Measurements from ENCODE around the gene MNAT1.
"Not testable (repeated sequence)": the region's sequence is repeated elsewhere in the genome, so short reads cannot be mapped to it uniquely, and the experiment has no call there.

MNAT1 gene

DNA sequence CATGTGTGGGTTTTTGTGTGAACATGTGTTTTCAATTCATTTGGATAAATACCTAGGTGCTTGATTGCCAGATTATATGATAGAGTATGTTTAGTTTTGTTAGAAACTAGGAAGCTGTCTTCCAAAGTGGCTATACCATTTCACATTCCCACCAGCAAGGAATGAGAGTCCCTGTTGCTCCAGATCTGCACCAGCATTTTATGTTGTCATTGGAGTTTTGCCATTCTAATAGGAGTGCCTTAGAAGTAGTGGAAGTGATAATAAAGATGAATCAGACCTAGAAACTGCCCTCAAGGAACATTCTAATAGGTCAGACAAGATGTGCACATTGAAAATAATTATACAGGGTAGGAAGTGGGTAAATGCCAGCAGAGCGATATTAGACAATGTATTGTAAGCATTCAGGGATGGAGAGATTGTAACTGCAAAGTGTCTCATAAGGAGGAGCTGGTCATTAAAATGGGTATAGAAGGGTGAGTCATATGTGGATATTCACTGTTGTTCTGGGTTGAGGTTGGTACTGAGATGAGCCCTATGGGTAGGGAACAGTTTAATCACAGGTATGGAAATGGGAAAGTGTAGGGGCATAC is 71.4 kb downstream of the MNAT1 start:
- H3K27ac Mint-ChIP-seq = no peak overlapping the region
- no peaks in the 10 kb centered on the region for H3K4me1 Mint-ChIP-seq (ENCODE audit: low read depth)
- H3K9me3 Mint-ChIP-seq = no peaks in the 10 kb centered on the region
- peaks cover 21% of the 10 kb centered on the region for H3K36me3 Mint-ChIP-seq (ENCODE audit: low read depth)
- H3K4me3 Mint-ChIP-seq = no peak overlapping the region
- H3K27me3 Mint-ChIP-seq (ENCODE audit: low read depth) = no peaks in the 10 kb centered on the region

DNA sequence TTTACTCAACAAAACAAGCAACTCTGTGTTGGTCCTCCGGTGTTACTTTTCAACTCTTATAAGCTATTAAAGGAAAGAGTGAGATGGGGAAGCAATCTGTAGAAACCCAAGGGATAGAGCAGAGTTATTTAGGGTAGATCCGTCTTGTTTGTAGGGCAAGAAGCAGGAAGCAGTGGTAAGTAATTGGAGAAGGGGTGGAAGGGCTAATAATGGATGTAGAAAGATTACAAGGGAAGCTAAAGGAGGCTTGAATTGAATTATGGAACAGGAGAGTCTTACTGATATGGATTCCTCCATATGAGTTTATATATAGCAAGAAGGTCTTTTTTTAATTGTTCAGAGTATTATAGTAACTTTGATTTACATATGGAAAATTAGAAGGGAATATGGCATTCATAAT is 72.7 kb downstream of the MNAT1 start:
- peaks cover 20% of the 10 kb centered on the region for H3K36me3 Mint-ChIP-seq (ENCODE audit: low read depth)
- no peak overlapping the region for H3K27ac Mint-ChIP-seq
- no peaks in the 10 kb centered on the region for H3K4me1 Mint-ChIP-seq (ENCODE audit: low read depth)
- no peaks in the 10 kb centered on the region for H3K9me3 Mint-ChIP-seq
- no peaks in the 10 kb centered on the region for H3K27me3 Mint-ChIP-seq (ENCODE audit: low read depth)
- no peak overlapping the region for H3K4me3 Mint-ChIP-seq

DNA sequence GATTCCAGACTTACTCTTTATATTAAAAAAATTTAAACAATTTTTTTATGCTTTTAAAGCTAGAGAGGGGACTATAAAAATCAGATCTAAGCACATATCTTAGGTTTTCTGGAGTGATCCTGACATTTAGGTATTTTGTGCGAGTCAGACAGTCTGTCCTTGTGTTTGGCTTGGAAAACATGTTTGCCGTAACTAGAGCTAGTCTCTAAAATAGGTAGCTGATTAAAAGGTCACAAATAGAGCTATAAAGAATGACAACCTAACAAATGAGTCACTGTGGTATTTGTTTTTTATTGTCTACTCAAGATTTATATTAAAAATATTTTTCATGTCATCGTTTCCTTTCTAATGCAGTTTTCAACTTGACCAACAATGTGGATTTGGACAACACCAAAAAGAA is 73.4 kb downstream of the MNAT1 start:
- H3K27me3 Mint-ChIP-seq (ENCODE audit: low read depth) = no peaks in the 10 kb centered on the region

DNA sequence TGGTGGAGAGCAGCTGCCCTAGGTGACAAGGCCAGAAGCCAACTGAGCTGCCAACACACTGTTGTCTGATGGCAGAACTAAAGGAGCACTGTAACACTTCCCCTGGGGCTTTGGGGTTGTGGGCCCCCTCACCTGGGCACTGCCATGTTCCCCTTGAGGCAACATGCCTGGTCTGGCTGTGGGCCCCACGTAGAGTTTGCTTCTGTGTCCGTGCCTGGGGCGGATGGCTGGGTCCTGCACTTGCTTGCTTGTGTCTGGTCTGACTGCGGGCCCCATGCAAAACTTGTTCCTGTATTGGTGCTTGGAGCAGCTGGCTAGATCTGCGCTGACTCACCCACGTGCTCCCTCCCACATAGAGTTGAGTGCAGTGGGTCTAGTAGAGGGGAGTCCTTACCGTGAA is 78.4 kb downstream of the MNAT1 start:
- Mint-ChIP-seq H3K27ac (no peak overlapping the region), H3K9me3 (no peaks in the 10 kb centered on the region), H3K27me3 (ENCODE audit: low read depth) (no peaks in the 10 kb centered on the region), H3K4me1 (ENCODE audit: low read depth) (peaks cover 3% of the 10 kb centered on the region), H3K36me3 (ENCODE audit: low read depth) (peaks cover 26% of the 10 kb centered on the region), H3K4me3 (no peak overlapping the region)

More for the DNA sequence above, 73.4 kb downstream of the MNAT1 start:
- no peak overlapping the region for H3K4me3 Mint-ChIP-seq
- no peak overlapping the region for H3K27ac Mint-ChIP-seq
- no peaks in the 10 kb centered on the region for H3K9me3 Mint-ChIP-seq
- H3K36me3 Mint-ChIP-seq (ENCODE audit: low read depth) = peaks cover 24% of the 10 kb centered on the region
- H3K4me1 Mint-ChIP-seq (ENCODE audit: low read depth) = no peaks in the 10 kb centered on the region

DNA sequence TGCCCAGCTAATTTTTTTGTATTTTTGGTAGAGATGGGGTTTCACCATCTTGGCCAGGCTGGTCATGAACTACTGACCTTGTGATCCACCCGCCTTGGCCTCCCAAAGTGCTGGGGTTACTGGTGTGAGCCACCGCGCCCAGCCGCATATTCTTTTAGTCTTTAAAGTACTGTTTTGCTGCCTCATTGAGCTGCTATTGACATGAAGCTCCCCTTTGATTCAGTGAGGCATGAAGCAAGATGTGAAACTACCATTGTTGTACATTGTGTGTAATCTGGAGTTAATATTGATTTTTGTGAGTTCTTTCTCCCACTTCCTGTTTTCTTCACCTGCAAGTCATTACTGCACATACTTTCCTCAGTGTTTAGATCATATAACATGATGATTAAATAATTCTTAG is 80.8 kb downstream of the MNAT1 start:
- Mint-ChIP-seq H3K4me3 (no peak overlapping the region), H3K27me3 (ENCODE audit: low read depth) (no peaks in the 10 kb centered on the region), H3K9me3 (no peaks in the 10 kb centered on the region), H3K4me1 (ENCODE audit: low read depth) (peaks cover 3% of the 10 kb centered on the region), H3K27ac (no peak overlapping the region), H3K36me3 (ENCODE audit: low read depth) (peaks cover 22% of the 10 kb centered on the region)

DNA sequence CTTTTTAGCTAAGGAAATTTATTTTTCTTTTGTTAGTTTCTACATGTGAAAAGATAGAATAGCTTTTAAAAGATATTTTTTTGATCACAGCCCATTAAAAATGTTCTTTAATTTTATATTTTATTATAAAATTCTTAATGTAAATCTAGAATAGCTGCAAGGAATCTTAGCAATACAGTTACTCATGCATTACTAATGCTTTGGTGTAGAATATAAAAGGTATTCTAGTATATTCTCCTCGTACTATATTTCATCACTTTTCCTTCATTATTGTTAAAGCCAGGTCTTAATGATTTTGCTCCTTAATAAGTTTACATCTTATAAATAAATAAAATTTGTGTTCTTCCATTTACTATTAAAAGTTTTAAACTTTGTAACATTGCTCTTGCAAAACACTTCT is 82.6 kb downstream of the MNAT1 start:
- no peak overlapping the region for H3K27ac Mint-ChIP-seq
- H3K9me3 Mint-ChIP-seq = no peaks in the 10 kb centered on the region
- H3K36me3 Mint-ChIP-seq (ENCODE audit: low read depth) = peaks cover 21% of the 10 kb centered on the region
- H3K27me3 Mint-ChIP-seq (ENCODE audit: low read depth) = no peaks in the 10 kb centered on the region
- no peak overlapping the region for H3K4me3 Mint-ChIP-seq
- peaks cover 3% of the 10 kb centered on the region for H3K4me1 Mint-ChIP-seq (ENCODE audit: low read depth)

DNA sequence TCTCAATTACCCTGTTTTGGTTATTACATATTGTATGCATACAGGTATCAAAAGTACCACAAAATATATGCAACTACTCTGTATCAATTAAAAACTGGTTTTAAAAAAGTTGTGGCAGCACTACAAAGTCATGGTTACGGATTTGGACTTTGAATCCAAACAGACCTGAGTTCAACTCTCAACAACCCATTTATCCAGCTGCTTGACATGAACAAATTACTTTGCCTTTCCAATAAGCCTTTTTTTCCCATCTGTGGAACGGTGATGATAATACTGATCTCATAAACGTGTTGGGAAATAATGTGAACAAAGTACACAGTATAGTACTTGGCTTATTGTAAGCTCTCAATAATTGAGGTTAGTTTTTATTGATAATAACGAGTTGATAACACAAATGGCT is 85.0 kb downstream of the MNAT1 start:
- peaks cover 7% of the 10 kb centered on the region for H3K36me3 Mint-ChIP-seq (ENCODE audit: low read depth)
- peaks cover 3% of the 10 kb centered on the region for H3K4me1 Mint-ChIP-seq (ENCODE audit: low read depth)
- H3K27me3 Mint-ChIP-seq (ENCODE audit: low read depth) = no peaks in the 10 kb centered on the region
- H3K4me3 Mint-ChIP-seq = no peak overlapping the region
- no peaks in the 10 kb centered on the region for H3K9me3 Mint-ChIP-seq
- no peak overlapping the region for H3K27ac Mint-ChIP-seq

DNA sequence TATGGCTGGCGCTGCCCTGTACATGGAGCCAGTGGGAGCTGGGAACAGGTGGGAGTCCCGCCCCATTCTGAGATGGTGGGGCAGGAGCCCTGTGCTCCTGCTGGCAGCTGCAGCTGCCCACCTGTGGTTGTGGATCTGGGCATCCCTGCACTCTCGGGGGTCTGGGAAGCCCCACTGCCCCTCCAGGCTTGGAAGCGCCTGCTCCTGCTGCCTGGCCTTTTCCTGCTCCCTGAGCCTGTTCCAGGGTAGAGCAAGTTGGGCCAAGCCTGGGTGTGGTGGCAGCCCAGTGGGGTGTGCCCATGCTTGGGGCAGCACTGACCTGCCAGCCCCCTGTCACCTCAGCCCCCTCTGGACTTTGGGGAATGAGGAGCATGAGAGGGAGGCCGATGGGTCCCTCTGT is 104.0 kb downstream of the MNAT1 start:
- Mint-ChIP-seq H3K27ac (no peak overlapping the region), H3K36me3 (ENCODE audit: low read depth) (peaks cover 15% of the 10 kb centered on the region), H3K9me3 (peaks cover 13% of the 10 kb centered on the region), H3K4me1 (ENCODE audit: low read depth) (peaks cover 5% of the 10 kb centered on the region), H3K4me3 (no peak overlapping the region), H3K27me3 (ENCODE audit: low read depth) (no peaks in the 10 kb centered on the region)

DNA sequence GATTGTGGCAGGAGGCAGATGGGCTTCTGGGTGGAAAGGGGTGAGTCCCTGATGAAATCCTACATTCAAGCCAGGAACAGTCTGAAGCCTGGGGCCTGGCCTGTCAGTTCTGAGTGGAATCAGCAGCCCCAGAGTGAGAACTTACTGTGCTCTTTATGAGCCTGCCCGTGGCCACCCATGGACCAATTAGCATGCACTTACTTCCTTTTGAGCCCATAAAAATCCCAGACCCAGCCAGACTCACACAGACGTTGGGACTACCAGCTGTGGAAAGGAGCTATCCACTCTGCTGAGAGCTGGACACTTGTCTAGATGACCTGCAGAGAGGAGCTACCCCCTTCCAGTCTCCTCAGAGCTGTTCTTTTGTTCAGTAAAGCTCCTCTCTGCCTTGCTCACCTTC is 104.5 kb downstream of the MNAT1 start:
- Mint-ChIP-seq H3K27me3 (ENCODE audit: low read depth) (no peaks in the 10 kb centered on the region), H3K27ac (no peak overlapping the region), H3K4me1 (ENCODE audit: low read depth) (peaks cover 5% of the 10 kb centered on the region), H3K36me3 (ENCODE audit: low read depth) (peaks cover 15% of the 10 kb centered on the region), H3K9me3 (peaks cover 13% of the 10 kb centered on the region), H3K4me3 (no peak overlapping the region)

DNA sequence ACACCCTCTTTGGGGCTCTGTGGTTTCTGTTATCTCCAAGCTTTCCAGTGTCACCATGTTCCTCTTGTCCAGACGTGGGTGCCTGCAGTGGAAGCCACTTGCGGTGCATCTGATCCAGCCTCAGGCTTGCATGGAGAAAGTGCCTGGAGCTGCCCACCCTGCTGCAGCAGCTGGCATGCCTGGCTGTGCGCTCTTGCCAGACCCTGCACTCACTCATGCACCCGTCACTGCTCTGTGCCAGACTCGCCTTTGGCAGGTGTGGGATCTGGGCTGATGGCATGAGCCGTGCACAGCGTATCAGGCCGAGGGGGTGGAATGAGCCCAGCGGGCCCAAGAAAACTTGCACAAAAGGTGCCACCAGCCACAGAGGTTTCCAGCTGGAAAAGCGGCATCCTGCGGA is 105.1 kb downstream of the MNAT1 start:
- no peak overlapping the region for H3K4me3 Mint-ChIP-seq
- peaks cover 15% of the 10 kb centered on the region for H3K36me3 Mint-ChIP-seq (ENCODE audit: low read depth)
- no peak overlapping the region for H3K27ac Mint-ChIP-seq
- no peaks in the 10 kb centered on the region for H3K27me3 Mint-ChIP-seq (ENCODE audit: low read depth)
- peaks cover 5% of the 10 kb centered on the region for H3K4me1 Mint-ChIP-seq (ENCODE audit: low read depth)
- H3K9me3 Mint-ChIP-seq = peaks cover 13% of the 10 kb centered on the region

DNA sequence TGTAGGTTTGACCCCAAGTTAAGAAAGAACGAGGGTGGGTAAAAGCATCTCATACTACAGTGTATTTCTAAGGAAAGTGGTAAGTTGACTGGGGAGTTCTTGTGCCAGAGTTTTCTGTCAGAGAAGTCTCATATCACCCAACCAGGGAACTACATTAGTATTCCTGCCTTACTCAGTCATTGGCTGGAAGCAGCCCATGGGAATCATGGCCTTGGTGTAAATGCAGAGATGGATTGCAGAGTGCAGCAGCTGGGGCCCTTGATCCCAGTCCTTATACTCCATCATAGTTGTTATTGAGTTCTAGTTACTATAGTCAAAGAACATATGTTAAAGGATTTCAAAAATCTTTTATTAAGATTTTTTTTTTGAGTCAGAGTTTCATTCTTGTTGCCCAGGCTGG is 105.8 kb downstream of the MNAT1 start:
- H3K4me1 Mint-ChIP-seq (ENCODE audit: low read depth) = peaks cover 5% of the 10 kb centered on the region
- H3K4me3 Mint-ChIP-seq = no peak overlapping the region
- H3K36me3 Mint-ChIP-seq (ENCODE audit: low read depth) = peaks cover 11% of the 10 kb centered on the region
- H3K27ac Mint-ChIP-seq = no peak overlapping the region
- H3K27me3 Mint-ChIP-seq (ENCODE audit: low read depth) = no peaks in the 10 kb centered on the region
- peaks cover 8% of the 10 kb centered on the region for H3K9me3 Mint-ChIP-seq

DNA sequence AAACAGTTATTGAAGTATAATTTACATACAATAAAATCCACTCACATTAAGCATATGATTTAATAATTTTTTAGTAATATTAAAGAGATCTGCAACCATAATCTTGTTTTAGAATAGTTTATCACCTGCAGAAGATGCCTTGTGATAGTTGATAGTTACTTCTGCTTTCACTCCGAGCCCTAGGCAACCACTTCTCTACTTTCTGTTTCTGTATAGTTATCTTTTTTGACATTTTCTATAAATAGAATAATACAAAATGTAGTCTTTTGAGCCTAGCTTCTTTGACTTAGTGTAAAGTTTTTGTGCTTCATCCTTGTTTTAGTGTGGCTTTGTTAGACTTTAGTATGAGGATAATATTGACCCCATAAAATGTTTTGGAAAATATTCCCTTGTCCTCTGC is 111.0 kb downstream of the MNAT1 start:
- Mint-ChIP-seq H3K4me1 (ENCODE audit: low read depth) (peaks cover 8% of the 10 kb centered on the region), H3K27me3 (ENCODE audit: low read depth) (no peaks in the 10 kb centered on the region), H3K36me3 (ENCODE audit: low read depth) (peaks cover 22% of the 10 kb centered on the region), H3K9me3 (peaks cover 18% of the 10 kb centered on the region), H3K4me3 (no peak overlapping the region), H3K27ac (no peak overlapping the region)

DNA sequence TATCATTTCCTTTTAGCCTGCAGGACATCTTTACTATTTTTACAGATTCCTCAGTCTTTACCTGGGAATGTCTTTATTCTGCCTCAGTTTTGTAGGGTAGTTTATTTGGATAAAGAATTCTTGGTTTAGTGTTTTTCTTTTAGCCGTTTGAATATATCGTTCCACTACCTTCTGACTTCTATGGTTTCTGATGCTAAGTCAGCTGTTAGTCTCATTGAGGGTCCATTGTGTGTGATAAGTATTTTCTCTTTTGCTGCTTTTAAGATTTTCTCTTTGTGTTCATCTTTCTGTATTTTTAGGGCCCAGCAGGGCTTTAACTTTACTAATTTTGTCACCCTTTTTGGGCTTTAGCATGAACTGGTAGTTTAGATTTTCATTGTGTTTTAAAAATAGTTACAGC is 113.5 kb downstream of the MNAT1 start:
- Mint-ChIP-seq H3K27me3 (ENCODE audit: low read depth) (no peaks in the 10 kb centered on the region), H3K4me1 (ENCODE audit: low read depth) (peaks cover 5% of the 10 kb centered on the region), H3K4me3 (no peak overlapping the region), H3K9me3 (peaks cover 27% of the 10 kb centered on the region), H3K36me3 (ENCODE audit: low read depth) (peaks cover 37% of the 10 kb centered on the region), H3K27ac (no peak overlapping the region)

DNA sequence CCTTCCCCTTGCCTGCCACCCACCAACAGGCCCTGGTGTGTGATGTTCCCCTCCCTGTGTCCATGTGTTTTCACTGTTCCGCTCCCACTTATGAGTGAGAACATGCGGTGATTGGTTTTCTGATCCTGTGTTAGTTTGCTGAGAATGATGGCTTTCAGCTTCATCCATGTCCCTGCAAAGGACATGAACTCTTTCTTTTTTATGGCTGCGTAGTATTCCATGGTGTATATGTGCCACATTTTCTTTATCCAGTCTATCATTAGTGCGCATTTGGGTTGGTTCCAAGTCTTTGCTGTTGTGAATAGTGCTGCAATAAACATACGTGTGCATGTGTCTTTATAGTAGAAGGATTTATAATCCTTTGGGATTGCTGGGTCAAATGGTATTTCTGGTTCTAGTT is 117.1 kb downstream of the MNAT1 start:
- H3K4me1 Mint-ChIP-seq (ENCODE audit: low read depth); H3K27me3 Mint-ChIP-seq (ENCODE audit: low read depth); H3K27ac Mint-ChIP-seq; H3K4me3 Mint-ChIP-seq: not testable (repeated sequence)
- peaks cover 51% of the 10 kb centered on the region for H3K36me3 Mint-ChIP-seq (ENCODE audit: low read depth)
- peaks cover 35% of the 10 kb centered on the region for H3K9me3 Mint-ChIP-seq

DNA sequence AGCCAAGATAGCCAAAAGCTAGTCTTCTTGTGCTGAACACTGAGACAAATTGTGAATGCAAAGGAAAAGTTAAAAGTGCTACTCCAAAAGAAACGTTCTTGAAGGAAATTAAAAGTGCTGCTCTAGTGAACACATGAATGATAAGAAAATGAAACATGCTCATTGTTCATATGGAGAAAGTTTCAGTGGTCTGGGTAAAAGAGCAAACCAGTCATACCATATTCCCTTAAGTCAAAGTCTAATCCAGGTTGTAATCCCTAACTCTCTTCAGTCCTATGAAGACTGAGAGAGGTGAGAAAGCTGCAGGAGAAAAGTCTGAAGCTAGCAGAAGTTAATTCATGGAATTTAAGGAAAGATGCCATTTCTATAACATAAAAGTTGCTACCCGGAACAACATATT is 121.5 kb downstream of the MNAT1 start:
- Mint-ChIP-seq H3K4me1 (ENCODE audit: low read depth) (peaks cover 7% of the 10 kb centered on the region), H3K36me3 (ENCODE audit: low read depth) (peaks cover 31% of the 10 kb centered on the region), H3K9me3 (peaks cover 22% of the 10 kb centered on the region), H3K4me3 (no peak overlapping the region), H3K27ac (no peak overlapping the region), H3K27me3 (ENCODE audit: low read depth) (no peaks in the 10 kb centered on the region)

DNA sequence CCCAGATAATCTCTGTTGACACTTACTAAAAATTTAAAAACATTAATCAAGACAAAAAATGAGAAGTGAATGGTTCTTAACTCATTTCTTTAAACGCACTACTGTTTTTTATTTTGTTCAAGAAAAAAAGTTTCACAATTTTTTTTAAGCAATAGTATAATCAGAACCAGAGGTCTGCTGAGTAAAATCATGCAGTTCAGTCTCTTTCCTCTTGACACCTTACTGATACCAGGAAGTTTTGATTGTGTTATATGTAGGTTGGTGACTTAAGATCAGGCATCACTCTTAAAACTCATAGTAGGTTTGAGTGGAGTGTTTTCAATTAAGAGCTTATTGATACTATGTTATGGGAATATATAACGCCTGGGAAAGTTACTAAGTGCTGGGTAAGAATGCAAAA is 125.0 kb downstream of the MNAT1 start:
- H3K27ac Mint-ChIP-seq = no peak overlapping the region
- no peaks in the 10 kb centered on the region for H3K27me3 Mint-ChIP-seq (ENCODE audit: low read depth)
- H3K36me3 Mint-ChIP-seq (ENCODE audit: low read depth) = peaks cover 12% of the 10 kb centered on the region
- peaks cover 12% of the 10 kb centered on the region for H3K9me3 Mint-ChIP-seq
- H3K4me3 Mint-ChIP-seq = no peak overlapping the region
- H3K4me1 Mint-ChIP-seq (ENCODE audit: low read depth) = peaks cover 7% of the 10 kb centered on the region

Data from T-helper 1 cell treated with Interleukin-12 subunit alpha and Interleukin-12 subunit beta and Interleukin-4 antibody, amounts not matched to agents 30 μg/mL and 1 μg/mL, for 36 hours (primary cell).